PFSK-1 (cell line): ENCODE measurements around the gene SAG.

ENCODE experiments used
- FOXP2 ChIP-seq: optimal IDR thresholded peaks from 2 replicates; pipeline ENCODE3; 2011; ENCODE audit warnings: borderline replicate concordance, control low read depth, inconsistent platforms; ENCODE audit not compliant: insufficient read depth; ENCODE audit errors: extremely low read length, extremely low read depth
- POLR2AphosphoS5 ChIP-seq: IDR thresholded peaks from 2 replicates; pipeline ENCODE4 v1.6.1; 2012; ENCODE audit warnings: low read depth, mild to moderate bottlenecking, control low read depth, low read length, moderate library complexity
- SIN3A ChIP-seq: IDR thresholded peaks from 2 replicates; pipeline ENCODE4 v1.6.1; 2012; ENCODE audit warnings: mild to moderate bottlenecking, low read length, moderate library complexity, borderline replicate concordance; ENCODE audit not compliant: insufficient read depth
- TAF1 ChIP-seq: IDR thresholded peaks from 2 replicates; pipeline ENCODE4 v1.6.1; 2012; ENCODE audit warnings: low read length, control low read depth, borderline replicate concordance; ENCODE audit not compliant: insufficient read depth
- TF ChIP-seq, protein P1 (sequence below), 2 experiments: IDR thresholded peaks; 2 replicates each; pipeline versions ENCODE4 v1.6.1 to v1.8.0; 2011 to 2012; ENCODE audit warnings: low read depth in 2 of 2, low read length in 2 of 2, control low read depth in 1 of 2, inconsistent platforms in 1 of 2, mild to moderate bottlenecking in 1 of 2, moderate library complexity in 1 of 2; ENCODE audit not compliant: insufficient read depth in 1 of 2

DNA sequence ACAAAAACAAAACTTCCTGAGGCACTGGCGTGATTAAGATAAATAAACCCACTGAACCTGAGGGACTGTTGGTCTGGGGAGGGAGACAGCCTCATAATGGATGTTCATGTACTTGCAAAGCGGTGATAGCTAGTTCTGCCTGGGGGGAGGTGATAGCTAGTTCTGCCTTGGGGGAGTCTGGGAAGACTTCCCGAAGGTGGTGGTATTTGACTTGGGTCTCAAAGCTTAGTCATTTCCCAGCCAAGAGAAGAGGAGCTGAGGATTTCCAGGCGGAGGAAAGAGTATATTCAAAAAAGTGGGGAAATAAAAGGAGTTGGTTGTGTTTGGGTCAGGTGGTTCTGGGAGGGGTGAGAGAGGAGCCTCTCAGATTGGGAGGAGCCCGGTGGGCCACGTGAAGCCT lies 71.4 kb downstream of the SAG start:
- TF ChIP-seq, protein P1, sequence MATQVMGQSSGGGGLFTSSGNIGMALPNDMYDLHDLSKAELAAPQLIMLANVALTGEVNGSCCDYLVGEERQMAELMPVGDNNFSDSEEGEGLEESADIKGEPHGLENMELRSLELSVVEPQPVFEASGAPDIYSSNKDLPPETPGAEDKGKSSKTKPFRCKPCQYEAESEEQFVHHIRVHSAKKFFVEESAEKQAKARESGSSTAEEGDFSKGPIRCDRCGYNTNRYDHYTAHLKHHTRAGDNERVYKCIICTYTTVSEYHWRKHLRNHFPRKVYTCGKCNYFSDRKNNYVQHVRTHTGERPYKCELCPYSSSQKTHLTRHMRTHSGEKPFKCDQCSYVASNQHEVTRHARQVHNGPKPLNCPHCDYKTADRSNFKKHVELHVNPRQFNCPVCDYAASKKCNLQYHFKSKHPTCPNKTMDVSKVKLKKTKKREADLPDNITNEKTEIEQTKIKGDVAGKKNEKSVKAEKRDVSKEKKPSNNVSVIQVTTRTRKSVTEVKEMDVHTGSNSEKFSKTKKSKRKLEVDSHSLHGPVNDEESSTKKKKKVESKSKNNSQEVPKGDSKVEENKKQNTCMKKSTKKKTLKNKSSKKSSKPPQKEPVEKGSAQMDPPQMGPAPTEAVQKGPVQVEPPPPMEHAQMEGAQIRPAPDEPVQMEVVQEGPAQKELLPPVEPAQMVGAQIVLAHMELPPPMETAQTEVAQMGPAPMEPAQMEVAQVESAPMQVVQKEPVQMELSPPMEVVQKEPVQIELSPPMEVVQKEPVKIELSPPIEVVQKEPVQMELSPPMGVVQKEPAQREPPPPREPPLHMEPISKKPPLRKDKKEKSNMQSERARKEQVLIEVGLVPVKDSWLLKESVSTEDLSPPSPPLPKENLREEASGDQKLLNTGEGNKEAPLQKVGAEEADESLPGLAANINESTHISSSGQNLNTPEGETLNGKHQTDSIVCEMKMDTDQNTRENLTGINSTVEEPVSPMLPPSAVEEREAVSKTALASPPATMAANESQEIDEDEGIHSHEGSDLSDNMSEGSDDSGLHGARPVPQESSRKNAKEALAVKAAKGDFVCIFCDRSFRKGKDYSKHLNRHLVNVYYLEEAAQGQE (IDR thresholded peaks at IDR 0.05; ENCODE audit: insufficient read depth in 1 of 2, low read depth in 2 of 2, low read length in 2 of 2), result no peak
- TF ChIP-seq POLR2AphosphoS5 (no peak), SIN3A (no peak), TAF1 (no peak), FOXP2 (no peak)
